HepG2 (cell line): ENCODE measurements around the gene UBTD2. TPM values are rescaled to one million over a fixed set of nuclear protein-coding genes. Genes with fewer than 3 reads are reported as not detected.

Experiments used
- ATAC-seq: fragments of 200-7000 bp; cut with Tn5 transposase; 3 replicates; pipeline ENCODE4 v1.9.1; 2020; ENCODE audit warnings: mild to moderate bottlenecking, moderate library complexity
- BruUV-seq: library from RNA; stranded (reverse); fragments of 400-500 nt; replicated peaks from 2 replicates; lab custom pipeline; 2021; lab: Mats Ljungman, UMichigan
- CTCF ChIA-PET: fragments of 300-600 bp; formaldehyde crosslinking; extraction: SDS; loops from one replicate; lab custom pipeline; 2021; ENCODE audit warnings: low total read pairs, inconsistent platforms, low intra/inter-chr PET ratio; lab: Yijun Ruan, JAX
- POLR2A ChIA-PET: fragments of 350-600 bp; sonication (Branson Sonifier 250); formaldehyde crosslinking; loops from one replicate; lab custom pipeline; 2020; ENCODE audit warnings: antibody characterized with exemption, inconsistent platforms; lab: Yijun Ruan, JAX
- DNase-seq: peaks from one replicate; pipeline ENCODE4 v3.0.0-alpha.2; 2015; ENCODE audit warnings: low spot score
- FAIRE-seq: peaks from 3 replicates; lab custom pipeline; 2011; peaks lifted over from hg19 to GRCh38; lab: Jason Lieb, UNC
- H2AFZ ChIP-seq: one replicate; pipeline ENCODE4 v1.6.1; 2011; ENCODE audit warnings: low read length, inconsistent platforms
- H3K27ac ChIP-seq: fragments of 300-600 bp; 3 replicates; pipeline ENCODE4 v1.8.0; 2011; ENCODE audit warnings: mixed run types, mild to moderate bottlenecking, mixed read lengths, low read length, inconsistent platforms; ENCODE audit not compliant: insufficient read depth; ENCODE audit errors: extremely low read length
- H3K27me3 ChIP-seq, 2 experiments: fragments of 200-600 bp in 1 of 2; 2 replicates in 1 of 2; 3 replicates in 1 of 2; pipeline versions ENCODE4 v1.6.0 to v1.8.0; 2011; ENCODE audit warnings: low read length in 2 of 2, mild to moderate bottlenecking in 2 of 2, moderate library complexity in 2 of 2, inconsistent platforms in 1 of 2; ENCODE audit not compliant: insufficient read depth in 2 of 2, control insufficient read depth in 1 of 2
- H3K36me3 ChIP-seq, 2 experiments: fragments of 200-600 bp in 1 of 2; replicated peaks in 1 of 2; 2 replicates in 1 of 2; 3 replicates in 1 of 2; pipeline versions ENCODE4 v1.5.1 to v1.8.0; 2011; ENCODE audit warnings: low read length in 2 of 2, inconsistent platforms in 1 of 2; ENCODE audit not compliant: insufficient read depth in 2 of 2, control insufficient read depth in 1 of 2
- H3K4me1 ChIP-seq: 2 replicates; pipeline ENCODE4 v1.5.1; 2012; ENCODE audit warnings: low read length, inconsistent platforms; ENCODE audit not compliant: insufficient read depth
- H3K4me2 ChIP-seq: 2 replicates; pipeline ENCODE4 v1.6.0; 2011; ENCODE audit warnings: low read depth, low read length, inconsistent platforms
- H3K4me3 ChIP-seq, 3 experiments: fragments of 200-600 bp in 1 of 3; sonication (generic), shearing (Covaris generic) in 1 of 3; replicated peaks in 1 of 3; 2 replicates each; pipeline ENCODE4 v1.5.1; 2011 to 2016; ENCODE audit warnings: low read length in 3 of 3, inconsistent platforms in 2 of 3, low read depth in 2 of 3, mild to moderate bottlenecking in 2 of 3, control low read depth in 1 of 3, mixed read lengths in 1 of 3; ENCODE audit not compliant: insufficient read depth in 1 of 3
- H3K79me2 ChIP-seq: one replicate; pipeline ENCODE4 v1.6.1; 2011; ENCODE audit warnings: low read length, inconsistent platforms; ENCODE audit not compliant: insufficient read depth
- H3K9ac ChIP-seq: 2 replicates; pipeline ENCODE4 v1.6.0; 2011; ENCODE audit warnings: mild to moderate bottlenecking, low read depth, low read length, inconsistent platforms; ENCODE audit not compliant: insufficient read depth
- H3K9me3 ChIP-seq: 2 replicates; pipeline ENCODE4 v1.5.1; 2012; ENCODE audit warnings: mild to moderate bottlenecking, low read length
- H4K20me1 ChIP-seq: 2 replicates; pipeline ENCODE4 v1.6.0; 2011; ENCODE audit warnings: inconsistent platforms, mild to moderate bottlenecking, low read length, moderate library complexity; ENCODE audit not compliant: insufficient read depth
- DR1 ChIP-seq: sonication (generic); formaldehyde crosslinking; IDR thresholded peaks from 2 replicates; pipeline ENCODE4 v1.8.0; 2021; ENCODE audit warnings: mild to moderate bottlenecking, missing genetic modification reagents, inconsistent platforms
- EHMT2 ChIP-seq: fragments of 200-600 bp; sonication (generic); IDR thresholded peaks from 2 replicates; pipeline ENCODE4 v1.7.0; 2017; ENCODE audit warnings: antibody characterized with exemption, low read depth, low read length, borderline replicate concordance
- EP300 ChIP-seq, 3 experiments: sonication (generic) in 1 of 3; formaldehyde crosslinking in 1 of 3; IDR thresholded peaks; 2 replicates each; pipeline versions ENCODE4 v1.5.1 to v1.6.1; 2011 to 2020; ENCODE audit warnings: low read depth in 2 of 3, low read length in 2 of 3, borderline replicate concordance in 1 of 3, improper control_type of control experiment in 1 of 3, mild to moderate bottlenecking in 1 of 3, missing genetic modification reagents in 1 of 3, moderate library complexity in 1 of 3
- FOXP1 ChIP-seq, 2 experiments: fragments of 450-650 bp in 1 of 2; IDR thresholded peaks; 2 replicates each; pipeline ENCODE4 v1.6.1; 2017 to 2018; ENCODE audit warnings: antibody characterized with exemption in 1 of 2
- HNF4G ChIP-seq, 2 experiments: sonication (generic) in 1 of 2; formaldehyde crosslinking in 1 of 2; IDR thresholded peaks; 2 replicates each; pipeline versions ENCODE4 v1.4.0 to v1.6.1; 2011 to 2020; ENCODE audit warnings: borderline replicate concordance in 2 of 2, low read depth in 2 of 2, mild to moderate bottlenecking in 2 of 2, low read length in 1 of 2, missing genetic modification reagents in 1 of 2, moderate library complexity in 1 of 2
- JUND ChIP-seq: sonication (generic); formaldehyde crosslinking; IDR thresholded peaks from 2 replicates; pipeline ENCODE4 v1.8.0; 2022; ENCODE audit warnings: mild to moderate bottlenecking, missing genetic modification reagents
- LCORL ChIP-seq, 2 experiments: fragments of 450-650 bp in 1 of 2; sonication (generic) in 1 of 2; formaldehyde crosslinking in 1 of 2; IDR thresholded peaks; 2 replicates each; pipeline versions ENCODE4 v1.5.0 to v1.6.1; 2017 to 2020; ENCODE audit warnings: antibody characterized with exemption in 1 of 2, missing genetic modification reagents in 1 of 2
- NFIB ChIP-seq: sonication (generic); formaldehyde crosslinking; IDR thresholded peaks from 2 replicates; pipeline ENCODE4 v1.9.0; 2021; ENCODE audit warnings: missing genetic modification reagents, mild to moderate bottlenecking, borderline replicate concordance
- RBM39 ChIP-seq: fragments of 200-400 bp; formaldehyde crosslinking; IDR thresholded peaks from one replicate; pipeline ENCODE4 v1.6.1; 2018; ENCODE audit warnings: antibody characterized with exemption, mild to moderate bottlenecking, low read depth, low read length; ENCODE audit not compliant: poor library complexity, severe bottlenecking
- SOX5 ChIP-seq: IDR thresholded peaks from 2 replicates; pipeline ENCODE4 v1.6.1; 2016; ENCODE audit warnings: borderline replicate concordance
- SUZ12 ChIP-seq: fragments of 150-350 bp; IDR thresholded peaks from 2 replicates; pipeline ENCODE4 v1.6.1; 2014; ENCODE audit warnings: low read depth, low read length
- XBP1 ChIP-seq: sonication (generic); formaldehyde crosslinking; IDR thresholded peaks from 2 replicates; pipeline ENCODE4 v1.5.0; 2020; ENCODE audit warnings: missing genetic modification reagents
- ZNF317 ChIP-seq: sonication (generic); formaldehyde crosslinking; IDR thresholded peaks from 2 replicates; pipeline ENCODE4 v1.5.0; 2020; ENCODE audit warnings: mild to moderate bottlenecking, missing genetic modification reagents
- in situ Hi-C: cut with HindIII; loops from 2 replicates; pipeline ENCODE4 v1.10.0; 2017; ENCODE audit warnings: low pct_unique_long_range_greater_than_20kb; ENCODE audit not compliant: extremely low pct_ligation_motif_present
- intact Hi-C: fragments of 100-400 bp; cut with micrococcal nuclease; formaldehyde crosslinking; loops from one replicate; pipeline ENCODE4 v1.10.0; 2022; ENCODE audit not compliant: unreplicated experiment
- polyA plus RNA-seq, 8 experiments: library from polyadenylated mRNA; depleted of rRNA in 3 of 8; stranded (reverse) in 7 of 8; unstranded in 1 of 8; fragments of >200 nt; fragmentation: Illumina TruSeq in 4 of 8; extraction: Trizol in 4 of 8; gene quantifications; 2 replicates each; pipeline versions ENCODE4 v1.2.1 to v1.2.3, GENCODE V29; 2011 to 2016; ENCODE audit warnings: low read depth in 4 of 8, missing spikeins in 1 of 8, mixed read lengths in 1 of 8; ENCODE audit not compliant: insufficient read depth in 1 of 8
- total RNA-seq, 5 experiments: library from RNA; depleted of rRNA; stranded (reverse); fragments of >200 nt; fragmentation: Illumina TruSeq; extraction: Trizol; gene quantifications; 2 replicates each; pipeline ENCODE4 v1.2.3, GENCODE V29; 2016; ENCODE audit warnings: low read depth in 1 of 5
- TF ChIP-seq, protein P1 (sequence below): sonication (generic); formaldehyde crosslinking; conservative IDR thresholded peaks from 2 replicates; pipeline ENCODE4 v1.4.0; 2020; ENCODE audit warnings: mild to moderate bottlenecking, missing genetic modification reagents, moderate library complexity
- TF ChIP-seq, protein P2 (sequence below): sonication (generic); formaldehyde crosslinking; IDR thresholded peaks from 2 replicates; pipeline ENCODE4 v1.8.1; 2023; ENCODE audit warnings: missing genetic modification reagents, inconsistent platforms, borderline replicate concordance
- TF ChIP-seq, protein P3 (sequence below): sonication (generic); formaldehyde crosslinking; IDR thresholded peaks from 2 replicates; pipeline ENCODE4 v1.4.0; 2020; ENCODE audit warnings: missing genetic modification reagents

Gene UBTD2
- total and polyA plus RNA-seq, 2 of the 13 experiments (the other 11 are each of a cell fraction or from before 2014, with no cell fraction given), result 15.2 to 24.1 TPM

DNA sequence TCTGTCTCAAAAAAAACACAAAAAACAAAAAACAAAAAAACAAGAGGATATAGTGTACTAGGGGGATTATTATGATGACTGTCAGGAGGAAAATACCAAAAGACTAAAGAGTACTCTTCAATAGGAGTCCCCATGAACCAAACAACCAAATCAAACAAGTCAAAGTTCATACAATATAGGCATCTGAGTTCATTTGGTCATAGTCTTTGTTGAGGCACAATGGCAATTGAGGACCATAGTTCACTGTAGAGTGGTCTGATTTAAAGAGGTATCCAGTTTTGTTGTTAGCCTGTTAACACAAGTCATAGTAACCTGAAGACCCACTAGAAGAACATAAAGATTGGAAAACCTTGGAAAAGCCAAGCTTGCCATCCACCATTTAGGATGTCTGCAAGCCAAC lies 11.3 kb upstream of the UBTD2 start:
- H4K20me1 ChIP-seq, result no peaks in the 10 kb centered on the region
- peaks cover 24% of the 10 kb centered on the region for H3K4me1 ChIP-seq
- H3K27ac ChIP-seq, result no peak overlapping the region
- no peaks in the 10 kb centered on the region for H3K9me3 ChIP-seq
- no peaks in the 10 kb centered on the region for H3K27me3 ChIP-seq
- peak overlapping the region; percentile 15 for H3K4me2 ChIP-seq
- in situ Hi-C loops (no loop called here), intact Hi-C loops (loop anchor here (5.0 kb wide), 1 partner anchor 157 kb away; the partner anchor contains the start of gene SH3PXD2B)
- ATAC-seq (peak; percentile 62), FAIRE-seq (no peak), DNase-seq (peak; percentile 67)
- no peaks in the 10 kb centered on the region for H3K79me2 ChIP-seq
- ChIA-PET CTCF (interaction anchor here (1.9 kb wide), 1 partner anchor 106 kb away, joined by 6 read pairs; the partner anchor contains the start of gene STK10), POLR2A (no interaction called here)
- no peak overlapping the region for H3K4me3 ChIP-seq
- no peak overlapping the region for H3K9ac ChIP-seq
- H3K36me3 ChIP-seq, result no peaks in the 10 kb centered on the region
- no peak overlapping the region for H2AFZ ChIP-seq
- no TSS peak for BruUV-seq
- TF ChIP-seq HNF4G (IDR thresholded peaks at IDR 0.05; ENCODE audit: borderline replicate concordance, low read depth, low read length) (peak; percentile 64; the same call in 1 of the 2 replicates), HNF4G (CRISPR knock-in tag; IDR thresholded peaks at IDR 0.05; ENCODE audit: borderline replicate concordance, low read depth) (no peak), ZNF317 (peak; percentile 89), XBP1 (CRISPR knock-in tag) (no peak), DR1 (CRISPR knock-in tag) (no peak), EHMT2 (peak; percentile 26; the same call in 1 of the 2 replicates), LCORL (IDR thresholded peaks at IDR 0.05) (peak; percentile 38; the same call in 1 of the 2 replicates), LCORL (CRISPR knock-in tag; IDR thresholded peaks at IDR 0.05) (no peak), EP300 (IDR thresholded peaks at IDR 0.05; ENCODE audit: low read depth in 2 of 2, low read length in 2 of 2) (peak in 1 of 2 experiments; percentile 35; a peak in 1 of 4 replicates), EP300 (CRISPR knock-in tag; IDR thresholded peaks at IDR 0.05; ENCODE audit: borderline replicate concordance) (no peak), JUND (CRISPR knock-in tag) (no peak), RBM39 (no peak), SOX5 (CRISPR knock-in tag) (peak; percentile 81), FOXP1 (IDR thresholded peaks at IDR 0.05) (no peak), FOXP1 (CRISPR knock-in tag; IDR thresholded peaks at IDR 0.05) (peak; percentile 18; the same call in 1 of the 2 replicates), SUZ12 (no peak), NFIB (CRISPR knock-in tag) (no peak)
- TF ChIP-seq, protein P1, sequence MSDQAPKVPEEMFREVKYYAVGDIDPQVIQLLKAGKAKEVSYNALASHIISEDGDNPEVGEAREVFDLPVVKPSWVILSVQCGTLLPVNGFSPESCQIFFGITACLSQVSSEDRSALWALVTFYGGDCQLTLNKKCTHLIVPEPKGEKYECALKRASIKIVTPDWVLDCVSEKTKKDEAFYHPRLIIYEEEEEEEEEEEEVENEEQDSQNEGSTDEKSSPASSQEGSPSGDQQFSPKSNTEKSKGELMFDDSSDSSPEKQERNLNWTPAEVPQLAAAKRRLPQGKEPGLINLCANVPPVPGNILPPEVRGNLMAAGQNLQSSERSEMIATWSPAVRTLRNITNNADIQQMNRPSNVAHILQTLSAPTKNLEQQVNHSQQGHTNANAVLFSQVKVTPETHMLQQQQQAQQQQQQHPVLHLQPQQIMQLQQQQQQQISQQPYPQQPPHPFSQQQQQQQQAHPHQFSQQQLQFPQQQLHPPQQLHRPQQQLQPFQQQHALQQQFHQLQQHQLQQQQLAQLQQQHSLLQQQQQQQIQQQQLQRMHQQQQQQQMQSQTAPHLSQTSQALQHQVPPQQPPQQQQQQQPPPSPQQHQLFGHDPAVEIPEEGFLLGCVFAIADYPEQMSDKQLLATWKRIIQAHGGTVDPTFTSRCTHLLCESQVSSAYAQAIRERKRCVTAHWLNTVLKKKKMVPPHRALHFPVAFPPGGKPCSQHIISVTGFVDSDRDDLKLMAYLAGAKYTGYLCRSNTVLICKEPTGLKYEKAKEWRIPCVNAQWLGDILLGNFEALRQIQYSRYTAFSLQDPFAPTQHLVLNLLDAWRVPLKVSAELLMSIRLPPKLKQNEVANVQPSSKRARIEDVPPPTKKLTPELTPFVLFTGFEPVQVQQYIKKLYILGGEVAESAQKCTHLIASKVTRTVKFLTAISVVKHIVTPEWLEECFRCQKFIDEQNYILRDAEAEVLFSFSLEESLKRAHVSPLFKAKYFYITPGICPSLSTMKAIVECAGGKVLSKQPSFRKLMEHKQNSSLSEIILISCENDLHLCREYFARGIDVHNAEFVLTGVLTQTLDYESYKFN, result peak; percentile 75
- TF ChIP-seq, protein P2, sequence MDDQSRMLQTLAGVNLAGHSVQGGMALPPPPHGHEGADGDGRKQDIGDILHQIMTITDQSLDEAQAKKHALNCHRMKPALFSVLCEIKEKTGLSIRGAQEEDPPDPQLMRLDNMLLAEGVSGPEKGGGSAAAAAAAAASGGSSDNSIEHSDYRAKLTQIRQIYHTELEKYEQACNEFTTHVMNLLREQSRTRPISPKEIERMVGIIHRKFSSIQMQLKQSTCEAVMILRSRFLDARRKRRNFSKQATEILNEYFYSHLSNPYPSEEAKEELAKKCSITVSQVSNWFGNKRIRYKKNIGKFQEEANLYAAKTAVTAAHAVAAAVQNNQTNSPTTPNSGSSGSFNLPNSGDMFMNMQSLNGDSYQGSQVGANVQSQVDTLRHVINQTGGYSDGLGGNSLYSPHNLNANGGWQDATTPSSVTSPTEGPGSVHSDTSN, result no peak
- TF ChIP-seq, protein P3, sequence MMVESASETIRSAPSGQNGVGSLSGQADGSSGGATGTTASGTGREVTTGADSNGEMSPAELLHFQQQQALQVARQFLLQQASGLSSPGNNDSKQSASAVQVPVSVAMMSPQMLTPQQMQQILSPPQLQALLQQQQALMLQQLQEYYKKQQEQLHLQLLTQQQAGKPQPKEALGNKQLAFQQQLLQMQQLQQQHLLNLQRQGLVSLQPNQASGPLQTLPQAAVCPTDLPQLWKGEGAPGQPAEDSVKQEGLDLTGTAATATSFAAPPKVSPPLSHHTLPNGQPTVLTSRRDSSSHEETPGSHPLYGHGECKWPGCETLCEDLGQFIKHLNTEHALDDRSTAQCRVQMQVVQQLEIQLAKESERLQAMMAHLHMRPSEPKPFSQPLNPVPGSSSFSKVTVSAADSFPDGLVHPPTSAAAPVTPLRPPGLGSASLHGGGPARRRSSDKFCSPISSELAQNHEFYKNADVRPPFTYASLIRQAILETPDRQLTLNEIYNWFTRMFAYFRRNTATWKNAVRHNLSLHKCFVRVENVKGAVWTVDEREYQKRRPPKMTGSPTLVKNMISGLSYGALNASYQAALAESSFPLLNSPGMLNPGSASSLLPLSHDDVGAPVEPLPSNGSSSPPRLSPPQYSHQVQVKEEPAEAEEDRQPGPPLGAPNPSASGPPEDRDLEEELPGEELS (CRISPR knock-in tag), result 0 out of 2 replicates have a peak, but pooled peaks have one; percentile 16
